Measurements from ENCODE around the gene GPBAR1.

The GPBAR1 gene

GRCh38 chr2:218286570-218287459, 26.0 kb downstream of the GPBAR1 start:
- peak; percentile 79 for DNase-seq

GRCh38 chr2:218289639-218290315, 29.0 kb downstream of the GPBAR1 start:
- no peak for DNase-seq

GRCh38 chr2:218290316-218291261, 29.8 kb downstream of the GPBAR1 start:
- DNase-seq = peak; percentile 32

GRCh38 chr2:218291318-218292047, 30.7 kb downstream of the GPBAR1 start:
- DNase-seq = no peak

GRCh38 chr2:218292048-218293014, 31.5 kb downstream of the GPBAR1 start, which contains the start of gene TMBIM1:
TMBIM1 (minus strand) TSS chr2:218292503; CDS start chr2:218282141, 10,362 bp downstream.
- peak; percentile 64 for DNase-seq

- DNase-seq = no peak
These were observed 33.1 kb downstream of the GPBAR1 start for GRCh38 chr2:218293715-218294429.

GRCh38 chr2:218294430-218295022, 33.7 kb downstream of the GPBAR1 start:
- no peak for DNase-seq

GRCh38 chr2:218295029-218295428, 34.2 kb downstream of the GPBAR1 start:
- DNase-seq = no peak

- DNase-seq = no peak
These were observed 35.4 kb downstream of the GPBAR1 start for GRCh38 chr2:218296200-218296599.

GRCh38 chr2:218296847-218297246, 36.0 kb downstream of the GPBAR1 start:
- DNase-seq = no peak

GRCh38 chr2:218298314-218298875, 37.6 kb downstream of the GPBAR1 start:
- no peak for DNase-seq

GRCh38 chr2:218300141-218300540, 39.3 kb downstream of the GPBAR1 start:
- DNase-seq = no peak

GRCh38 chr2:218301176-218301819, 40.5 kb downstream of the GPBAR1 start:
- DNase-seq = peak; percentile 80

- no peak for DNase-seq
These were observed 44.6 kb downstream of the GPBAR1 start for GRCh38 chr2:218305383-218305782.

- no peak for DNase-seq
These were observed 45.5 kb downstream of the GPBAR1 start for GRCh38 chr2:218306184-218306920.

GRCh38 chr2:218307415-218308090, 46.7 kb downstream of the GPBAR1 start:
- no peak for DNase-seq

- no peak for DNase-seq
These were observed 50.2 kb downstream of the GPBAR1 start for GRCh38 chr2:218310853-218311540.

All from stimulated activated naive CD4-positive, alpha-beta T cell treated with Interleukin-2 at 50 U/mL for 16 hours (primary cell).